NCI-H345 (cell line): ENCODE results near the gene HDGFL2.
"Not testable (repeated sequence)": the region's sequence is repeated elsewhere in the genome, so short reads cannot be mapped to it uniquely, and the experiment has no call there.

Experiments used
- DNase-seq: peaks from one replicate; lab custom pipeline; 2025; lab: John Stamatoyannopoulos, UW

Gene HDGFL2

GRCh38 chr19:4536798-4537197 is 64.7 kb downstream of the HDGFL2 start:
- no peak for DNase-seq

GRCh38 chr19:4537953-4538600 is 66.0 kb downstream of the HDGFL2 start:
- no peak for DNase-seq

GRCh38 chr19:4538601-4538954 is 66.5 kb downstream of the HDGFL2 start:
- DNase-seq = no peak

- no peak for DNase-seq
Measured at GRCh38 chr19:4539169-4539692, 67.1 kb downstream of the HDGFL2 start.

- no peak for DNase-seq
Measured at GRCh38 chr19:4539693-4540581, 67.8 kb downstream of the HDGFL2 start, which contains the start of gene LRG1. TSS of gene LRG1 (minus strand) at chr19:4540036. CDS start at chr19:4540013, 23 bp downstream.

GRCh38 chr19:4541114-4541805 is 69.2 kb downstream of the HDGFL2 start:
- DNase-seq = no peak

- not testable (repeated sequence) for DNase-seq
Measured at GRCh38 chr19:4541806-4542145, 69.7 kb downstream of the HDGFL2 start.

GRCh38 chr19:4542896-4543841 is 71.1 kb downstream of the HDGFL2 start:
- no peak for DNase-seq

GRCh38 chr19:4543842-4544647 is 71.9 kb downstream of the HDGFL2 start:
- no peak for DNase-seq

GRCh38 chr19:4547303-4548237 is 75.5 kb downstream of the HDGFL2 start:
- no peak for DNase-seq

- no peak for DNase-seq
Measured at GRCh38 chr19:4548238-4548584, 76.1 kb downstream of the HDGFL2 start.

GRCh38 chr19:4550018-4550417 is 77.9 kb downstream of the HDGFL2 start:
- no peak for DNase-seq

- no peak for DNase-seq
Measured at GRCh38 chr19:4550479-4551050, 78.5 kb downstream of the HDGFL2 start.
